Ovary (tissue), 9 donors: ENCODE results near the gene SEC16A. TPM values are rescaled to one million over a fixed set of nuclear protein-coding genes. Genes with fewer than 3 reads are reported as not detected.

Experiments used
- DNase-seq, 5 donors: peaks; one replicate each; pipeline ENCODE4 v3.0.0-alpha.2; 2019 to 2020
- H3K27ac ChIP-seq, 2 donors: fragments of 200-600 bp; one replicate each; pipeline versions ENCODE4 v1.5.1 to v1.8.0; 2019 to 2022
- H3K27me3 ChIP-seq: fragments of 200-600 bp; one replicate; pipeline ENCODE4 v1.8.0; 2022
- H3K36me3 ChIP-seq: fragments of 200-600 bp; sonication (generic); one replicate; pipeline ENCODE4 v1.5.1; 2019
- H3K4me1 ChIP-seq: one replicate; pipeline ENCODE4 v1.8.1; 2013; ENCODE audit warnings: mild to moderate bottlenecking, moderate library complexity; ENCODE audit not compliant: insufficient read depth
- H3K4me3 ChIP-seq: fragments of 200-600 bp; sonication (generic); one replicate; pipeline ENCODE4 v1.5.1; 2017
- H3K9me3 ChIP-seq, 2 donors: fragments of 200-600 bp in 1 of 2; sonication (generic) in 1 of 2; one replicate each; pipeline versions ENCODE4 v1.5.1 to v1.8.1; 2013 to 2019; ENCODE audit warnings: mild to moderate bottlenecking in 1 of 2, moderate library complexity in 1 of 2
- EP300 ChIP-seq: sonication (generic); formaldehyde crosslinking; IDR thresholded peaks from one replicate; pipeline ENCODE4 v1.6.1; 2017; ENCODE audit warnings: antibody characterized with exemption
- POLR2A ChIP-seq: fragments of 450-650 bp; IDR thresholded peaks from one replicate; pipeline ENCODE4 v1.6.1; 2017; ENCODE audit warnings: antibody characterized with exemption, mild to moderate bottlenecking, moderate library complexity
- WGBS, 3 donors: extraction: QIAGEN DNeasy Blood & Tissue Kit in 1 of 3; methylation state at CpG; one replicate each; pipeline versions ENCODE4 v1.1.5 to v1.1.7; 2013 to 2017; 5-methylcytosine and 5-hydroxymethylcytosine counted together
- intact Hi-C, 4 donors: fragments of 100-400 bp; cut with DNase I; formaldehyde crosslinking; loops; one replicate each; pipeline versions ENCODE4 v1.11.0 to v1.15.1; 2022 to 2023
- polyA plus RNA-seq, 2 donors: library from polyadenylated mRNA; stranded (reverse); fragments of 200-250 nt in 1 of 2; fragments of 350-450 nt in 1 of 2; fragmentation: Illumina TruSeq in 1 of 2; extraction: RNeasy Lipid Tissue Mini Kit (QIAGEN cat#74804) in 1 of 2; gene quantifications; one replicate each; pipeline ENCODE4 v1.2.3, GENCODE V29; 2013 to 2014
- total RNA-seq, 7 donors: library from RNA; depleted of rRNA in 2 of 7; stranded (reverse); fragments of >200 nt in 2 of 7; fragmentation: NEBNext Ultra II Directional in 3 of 7; extraction: Animal tissue kit (Norgen Biotek cat#: 25700) in 3 of 7; gene quantifications; one replicate each; pipeline versions ENCODE4 v1.1.0 to v1.2.4, GENCODE V29; 2016 to 2023
- TF ChIP-seq, protein P1 (sequence below), 3 donors: fragments of 450-650 bp in 2 of 3; fragments of 200-600 bp in 1 of 3; IDR thresholded peaks; one replicate each; pipeline versions ENCODE4 v1.5.1 to v1.8.0; 2016 to 2022; ENCODE audit warnings: antibody characterized with exemption in 3 of 3, mild to moderate bottlenecking in 1 of 3
- donor health status: DM: no; HTN: no; CAD: no; lungs with moderate emphysema.
- donor health status: DM: no; HTN: no; CAD: no.
- donor health status: Bipolar disorder and iron deficiency.
- donor health status: DM: yes; HTN: yes; CAD: no.
- donor health status: DM: no; HTN: no; CAD: no.
- donor health status: DM: yes; HTN: yes; CAD: no.

Gene SEC16A
- total and polyA plus RNA-seq, 9 donors: 27.6 to 61.4 (median 46.5) TPM

DNA sequence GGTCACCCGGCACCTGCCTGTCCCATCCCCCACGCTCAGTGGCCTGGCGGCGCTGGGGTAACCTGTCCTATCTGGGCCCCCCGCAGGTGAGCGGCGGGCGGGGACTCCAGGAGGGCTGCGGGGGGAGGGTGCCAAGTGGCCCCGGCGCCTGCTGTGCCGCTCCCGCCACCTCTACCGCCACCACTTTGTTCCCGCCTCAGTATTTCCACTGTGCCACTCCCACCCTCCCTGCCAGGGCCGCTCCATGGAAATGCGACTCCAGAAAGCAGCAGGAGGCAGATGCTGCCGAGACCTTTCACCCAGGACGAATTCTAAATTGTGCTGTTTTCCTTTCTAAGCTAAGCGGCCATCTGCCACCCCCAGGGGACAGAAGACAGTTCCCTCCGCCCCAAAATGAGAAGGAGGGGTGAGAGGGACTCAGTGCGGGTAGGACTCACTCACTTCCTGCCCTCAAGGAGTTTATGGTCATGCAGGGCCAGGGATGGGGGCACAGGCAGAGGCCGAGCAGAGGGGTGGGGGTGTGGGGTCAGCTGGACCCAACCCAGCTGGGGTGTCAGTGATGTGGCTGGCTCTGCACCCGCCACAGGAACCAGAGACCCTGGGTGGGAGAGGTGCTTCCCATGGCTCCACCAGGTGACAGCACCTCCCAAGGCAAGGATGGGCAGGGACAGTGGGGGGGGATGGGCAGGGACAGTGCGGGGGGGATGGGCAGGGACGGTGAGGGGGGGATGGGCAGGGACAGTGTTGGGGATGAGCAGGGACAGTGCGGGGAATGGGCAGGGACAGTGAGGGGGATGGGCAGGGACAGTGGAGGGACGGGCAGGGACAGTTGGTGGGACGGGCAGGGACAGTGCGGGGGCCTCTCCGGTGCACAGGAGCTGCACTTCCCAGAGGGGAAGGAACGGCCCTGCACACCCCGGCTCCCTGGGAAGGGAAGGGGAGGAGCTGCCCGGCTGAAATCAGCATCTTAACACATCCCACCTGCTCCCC, 45.2 kb upstream of the SEC16A start:
- no peaks in the 10 kb centered on the region for H3K4me1 ChIP-seq
- no peaks in the 10 kb centered on the region for H3K27me3 ChIP-seq
- TF ChIP-seq EP300 (no peak), POLR2A (no peak)
- TF ChIP-seq, protein P1, sequence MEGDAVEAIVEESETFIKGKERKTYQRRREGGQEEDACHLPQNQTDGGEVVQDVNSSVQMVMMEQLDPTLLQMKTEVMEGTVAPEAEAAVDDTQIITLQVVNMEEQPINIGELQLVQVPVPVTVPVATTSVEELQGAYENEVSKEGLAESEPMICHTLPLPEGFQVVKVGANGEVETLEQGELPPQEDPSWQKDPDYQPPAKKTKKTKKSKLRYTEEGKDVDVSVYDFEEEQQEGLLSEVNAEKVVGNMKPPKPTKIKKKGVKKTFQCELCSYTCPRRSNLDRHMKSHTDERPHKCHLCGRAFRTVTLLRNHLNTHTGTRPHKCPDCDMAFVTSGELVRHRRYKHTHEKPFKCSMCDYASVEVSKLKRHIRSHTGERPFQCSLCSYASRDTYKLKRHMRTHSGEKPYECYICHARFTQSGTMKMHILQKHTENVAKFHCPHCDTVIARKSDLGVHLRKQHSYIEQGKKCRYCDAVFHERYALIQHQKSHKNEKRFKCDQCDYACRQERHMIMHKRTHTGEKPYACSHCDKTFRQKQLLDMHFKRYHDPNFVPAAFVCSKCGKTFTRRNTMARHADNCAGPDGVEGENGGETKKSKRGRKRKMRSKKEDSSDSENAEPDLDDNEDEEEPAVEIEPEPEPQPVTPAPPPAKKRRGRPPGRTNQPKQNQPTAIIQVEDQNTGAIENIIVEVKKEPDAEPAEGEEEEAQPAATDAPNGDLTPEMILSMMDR (IDR thresholded peaks at IDR 0.05): no peak
- H3K27ac ChIP-seq: no peak overlapping the region
- H3K9me3 ChIP-seq: no peaks in the 10 kb centered on the region
- no peak overlapping the region for H3K4me3 ChIP-seq
- no peak for DNase-seq
- 59 to 73% (median 63%) methylated on average over 34 of the region's 34 CpGs for WGBS, 3 donors
- intact Hi-C loops: no loop called here
- H3K36me3 ChIP-seq: no peaks in the 10 kb centered on the region

DNA sequence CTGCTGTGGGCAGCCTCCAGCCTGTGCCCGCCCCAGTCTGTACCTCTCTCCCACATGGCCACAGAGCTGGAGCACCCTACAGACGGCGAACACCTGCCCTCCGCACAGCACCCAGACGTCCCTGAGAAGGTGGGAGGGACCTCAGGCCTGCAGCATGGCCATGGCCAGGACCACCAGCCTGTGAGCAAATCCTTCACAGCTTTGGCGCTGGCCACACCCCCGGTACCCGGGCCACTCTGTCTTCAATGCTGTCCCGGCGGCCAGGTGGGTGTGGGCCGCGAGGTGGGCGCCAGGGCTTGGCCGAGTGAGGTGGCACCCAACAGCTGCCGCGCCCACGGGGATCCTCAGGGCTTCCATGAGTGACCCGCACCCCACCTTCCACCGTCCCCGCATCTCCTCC, 44.3 kb upstream of the SEC16A start:
- intact Hi-C loops: no loop called here
- H3K4me3 ChIP-seq: no peak overlapping the region
- 90 to 93% (median 90%) methylated on average over 13 to 20 of the region's 20 CpGs for WGBS, 3 donors
- TF ChIP-seq POLR2A (no peak), EP300 (no peak)
- TF ChIP-seq, protein P1 (IDR thresholded peaks at IDR 0.05): no peak
- no peak for DNase-seq
- no peaks in the 10 kb centered on the region for H3K9me3 ChIP-seq
- no peaks in the 10 kb centered on the region for H3K27me3 ChIP-seq
- H3K36me3 ChIP-seq: no peaks in the 10 kb centered on the region
- no peak overlapping the region for H3K27ac ChIP-seq
- H3K4me1 ChIP-seq: no peaks in the 10 kb centered on the region

DNA sequence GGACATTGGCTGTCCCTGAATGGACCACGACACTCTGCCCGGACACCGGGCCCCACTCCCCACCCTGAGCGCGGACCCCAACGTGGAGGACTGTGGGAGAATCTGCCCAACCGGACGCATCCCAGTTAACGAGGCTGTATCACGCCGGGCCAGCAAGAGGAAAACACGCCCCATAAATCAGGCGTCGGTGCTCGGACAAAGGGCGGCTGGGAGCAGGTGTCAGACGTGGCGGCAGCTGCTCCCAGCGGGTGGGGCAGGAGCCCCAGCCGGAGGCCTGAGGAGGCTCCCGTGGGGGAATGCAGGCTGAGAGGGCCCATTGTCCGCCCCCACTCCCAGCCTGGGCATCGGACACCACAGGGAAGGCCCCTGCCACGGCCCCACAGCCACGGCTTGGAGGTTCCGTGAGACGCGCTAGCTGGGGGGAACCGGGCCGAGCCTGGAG, 43.8 kb upstream of the SEC16A start:
- no peaks in the 10 kb centered on the region for H3K27me3 ChIP-seq
- no peak for DNase-seq
- no peak overlapping the region for H3K4me3 ChIP-seq
- 73 to 88% (median 78%) methylated on average over 20 to 30 of the region's 30 CpGs for WGBS, 3 donors
- intact Hi-C loops: no loop called here
- TF ChIP-seq EP300 (no peak), POLR2A (no peak)
- TF ChIP-seq, protein P1 (IDR thresholded peaks at IDR 0.05): no peak
- H3K9me3 ChIP-seq: no peaks in the 10 kb centered on the region
- no peak overlapping the region for H3K27ac ChIP-seq
- no peaks in the 10 kb centered on the region for H3K36me3 ChIP-seq
- H3K4me1 ChIP-seq: no peaks in the 10 kb centered on the region

DNA sequence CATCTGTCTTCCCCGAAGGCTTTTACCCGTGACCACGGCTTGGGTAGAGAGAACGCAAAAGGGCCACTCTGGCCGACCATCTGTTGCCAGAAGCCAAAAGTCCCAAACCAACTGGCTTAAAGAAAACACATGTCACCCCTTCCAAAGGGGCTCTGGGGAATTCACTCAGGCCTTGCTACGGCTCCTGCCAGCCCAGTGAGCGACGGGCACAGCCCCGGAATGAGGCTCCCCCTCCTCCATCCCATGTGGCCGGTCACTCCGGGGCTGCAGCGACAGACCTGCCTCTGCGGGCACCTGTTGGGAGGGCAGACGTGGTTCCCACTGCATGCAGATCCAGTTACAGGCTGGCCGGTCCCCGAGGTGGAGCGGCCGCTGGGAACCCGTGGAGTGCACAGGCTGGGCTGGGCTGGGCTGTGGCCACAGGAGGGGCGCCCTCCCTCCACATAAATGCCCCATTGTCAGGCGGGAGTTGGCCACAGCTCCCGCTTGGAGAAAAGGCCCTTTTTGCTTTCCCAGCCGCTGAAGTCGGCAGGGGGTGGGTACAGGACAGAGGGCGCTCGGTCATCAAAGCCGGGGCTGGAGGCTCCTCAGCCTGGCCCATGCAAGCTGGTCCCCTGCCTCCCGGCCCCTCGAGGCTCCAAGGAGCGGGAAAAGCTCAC, 43.1 kb upstream of the SEC16A start:
- no peaks in the 10 kb centered on the region for H3K27me3 ChIP-seq
- H3K4me1 ChIP-seq: no peaks in the 10 kb centered on the region
- no peak overlapping the region for H3K4me3 ChIP-seq
- WGBS, 3 donors: 77 to 86% (median 82%) methylated on average over 26 to 30 of the region's 30 CpGs
- H3K27ac ChIP-seq: no peak overlapping the region
- DNase-seq: no peak
- intact Hi-C loops: no loop called here
- no peak for TF ChIP-seq POLR2A
- TF ChIP-seq, protein P1 (IDR thresholded peaks at IDR 0.05): no peak
- TF ChIP-seq EP300: no peak
- no peaks in the 10 kb centered on the region for H3K9me3 ChIP-seq
- no peaks in the 10 kb centered on the region for H3K36me3 ChIP-seq
